A549 treated with GW870086 at 1 μM for 4 hours (cell line): ENCODE results near the gene ACER3. TPM values are rescaled to one million over a fixed set of nuclear protein-coding genes. Genes with fewer than 3 reads are reported as not detected.

ENCODE experiments used
- total RNA-seq: library from RNA; stranded (reverse); fragments of 200-300 nt; extraction: Qiagen RNA extraction; gene quantifications from 5 replicates; pipeline ENCODE4 v1.2.3, GENCODE V29; 2022; ENCODE audit warnings: low read depth

Gene ACER3
- total RNA-seq: 16.1 to 22.4 TPM (median 20.8 TPM) in 5 replicates

GRCh38 chr11:76860539-76861475 lies at the start of gene ACER3:
Gene ACER3, plus strand, starts transcription at chr11:76860918. Its CDS starts 59 bp downstream, at chr11:76860977.

GRCh38 chr11:77066229-77067042 lies 205.7 kb downstream of the ACER3 start, which contains the start of gene CAPN5:
Gene CAPN5, plus strand, starts transcription at chr11:77066971. Its CDS starts 17,916 bp downstream, at chr11:77084887.

Other genes starting within 250 kb of the ACER3 start
- gene LRRC32, start 190.2 kb upstream of the ACER3 start, total RNA-seq: 0.07 to 0.53 TPM (median 0.22 TPM) in 5 replicates
- 122 to 166 TPM (median 153 TPM) in 5 replicates for gene TSKU, start 77.6 kb upstream of the ACER3 start, total RNA-seq
- gene B3GNT6, start 173.5 kb downstream of the ACER3 start, total RNA-seq: 0.17 to 0.43 TPM (median 0.28 TPM) in 5 replicates
- 8.0 to 12.6 TPM (median 11.6 TPM) in 5 replicates for gene CAPN5, start 206.1 kb downstream of the ACER3 start, total RNA-seq
- not detected in 5 replicates for gene OMP, start 241.9 kb downstream of the ACER3 start, total RNA-seq